ENCODE results near the gene TIPRL.

Gene TIPRL

GRCh38 chr1:168218658-168219057 is 39.9 kb downstream of the TIPRL start:
- Histone ChIP-seq H3K9me3 (no peaks in the 10 kb centered on the region), H3K4me1 (ENCODE audit: control insufficient read depth in 1 of 2, insufficient read depth in 1 of 2, low read depth in 1 of 2, low read length in 1 of 2) (no peaks in the 10 kb centered on the region), H3K27ac (no peak overlapping the region), H3K36me3 (no peaks in the 10 kb centered on the region), H3K4me3 (ENCODE audit: low read depth in 1 of 2, low read length in 1 of 2) (no peak overlapping the region), H3K27me3 (no peaks in the 10 kb centered on the region)
- no peak for TF ChIP-seq CTCF (IDR thresholded peaks at IDR 0.05)

- no peak overlapping the region for H3K27ac ChIP-seq
- H3K9me3 ChIP-seq = no peaks in the 10 kb centered on the region
- no peaks in the 10 kb centered on the region for H3K36me3 ChIP-seq
- no peaks in the 10 kb centered on the region for H3K27me3 ChIP-seq
- peaks cover 0 to 3% of the 10 kb centered on the region in 2 experiments for H3K4me1 ChIP-seq (ENCODE audit: control insufficient read depth in 1 of 2, insufficient read depth in 1 of 2, low read depth in 1 of 2, low read length in 1 of 2)
- no peak overlapping the region for H3K4me3 ChIP-seq (ENCODE audit: low read depth in 1 of 2, low read length in 1 of 2)
- TF ChIP-seq CTCF (IDR thresholded peaks at IDR 0.05) = no peak
Measured at GRCh38 chr1:168220470-168220871, 41.7 kb downstream of the TIPRL start.

GRCh38 chr1:168221275-168221674 is 42.5 kb downstream of the TIPRL start:
- Histone ChIP-seq H3K9me3 (no peaks in the 10 kb centered on the region), H3K36me3 (no peaks in the 10 kb centered on the region), H3K4me1 (ENCODE audit: control insufficient read depth in 1 of 2, insufficient read depth in 1 of 2, low read depth in 1 of 2, low read length in 1 of 2) (peaks cover 1 to 4% of the 10 kb centered on the region in 2 experiments), H3K4me3 (ENCODE audit: low read depth in 1 of 2, low read length in 1 of 2) (no peak overlapping the region), H3K27me3 (no peaks in the 10 kb centered on the region), H3K27ac (no peak overlapping the region)
- TF ChIP-seq CTCF (IDR thresholded peaks at IDR 0.05) = no peak

- TF ChIP-seq CTCF (IDR thresholded peaks at IDR 0.05) = no peak
- Histone ChIP-seq H3K36me3 (no peaks in the 10 kb centered on the region), H3K27me3 (no peaks in the 10 kb centered on the region), H3K4me3 (ENCODE audit: low read depth in 1 of 2, low read length in 1 of 2) (no peak overlapping the region), H3K9me3 (no peaks in the 10 kb centered on the region), H3K4me1 (ENCODE audit: control insufficient read depth in 1 of 2, insufficient read depth in 1 of 2, low read depth in 1 of 2, low read length in 1 of 2) (peaks cover 16 to 20% of the 10 kb centered on the region in 2 experiments), H3K27ac (no peak overlapping the region)
Measured at GRCh38 chr1:168223261-168223660, 44.5 kb downstream of the TIPRL start.

GRCh38 chr1:168223681-168224540 is 45.1 kb downstream of the TIPRL start:
- Histone ChIP-seq H3K9me3 (no peaks in the 10 kb centered on the region), H3K36me3 (no peaks in the 10 kb centered on the region)
- no peak for TF ChIP-seq CTCF (IDR thresholded peaks at IDR 0.05)

More at GRCh38 chr1:168223681-168224540, 45.1 kb downstream of the TIPRL start:
- peaks cover 20 to 21% of the 10 kb centered on the region in 2 experiments for H3K4me1 ChIP-seq (ENCODE audit: control insufficient read depth in 1 of 2, insufficient read depth in 1 of 2, low read depth in 1 of 2, low read length in 1 of 2)
- no peak overlapping the region for H3K27ac ChIP-seq
- H3K27me3 ChIP-seq = no peaks in the 10 kb centered on the region
- no peak overlapping the region for H3K4me3 ChIP-seq (ENCODE audit: low read depth in 1 of 2, low read length in 1 of 2)
